ENCODE data around the gene ACYP2. TPM values are rescaled to one million over a fixed set of nuclear protein-coding genes. Genes with fewer than 3 reads are reported as not detected.

ACYP2 gene
- total and polyA plus RNA-seq, 12 donors, result 36.9 to 101 (median 53.1) TPM

DNA sequence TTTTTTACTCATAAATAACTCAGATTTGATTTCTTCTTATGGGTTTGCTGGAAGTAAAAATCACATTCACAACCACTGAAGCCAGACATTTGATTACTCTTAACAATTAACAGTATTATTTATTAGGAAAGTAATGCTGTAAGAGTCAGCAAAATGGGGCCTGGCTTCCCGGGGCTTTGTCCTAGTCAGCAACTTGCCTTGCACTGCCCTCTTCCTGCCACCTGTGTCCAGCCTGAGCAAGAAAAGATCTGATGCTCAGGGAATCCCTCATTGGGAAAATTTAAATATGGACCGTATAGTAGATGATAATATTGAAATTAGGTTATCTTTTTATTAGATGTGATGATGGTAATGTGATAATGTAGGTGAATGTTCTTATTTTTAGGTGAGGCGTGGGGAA is 30.8 kb upstream of the ACYP2 start:
- WGBS, 4 donors, result 53 to 70% (median 67%) methylated on average over 3 of the region's 3 CpGs

DNA sequence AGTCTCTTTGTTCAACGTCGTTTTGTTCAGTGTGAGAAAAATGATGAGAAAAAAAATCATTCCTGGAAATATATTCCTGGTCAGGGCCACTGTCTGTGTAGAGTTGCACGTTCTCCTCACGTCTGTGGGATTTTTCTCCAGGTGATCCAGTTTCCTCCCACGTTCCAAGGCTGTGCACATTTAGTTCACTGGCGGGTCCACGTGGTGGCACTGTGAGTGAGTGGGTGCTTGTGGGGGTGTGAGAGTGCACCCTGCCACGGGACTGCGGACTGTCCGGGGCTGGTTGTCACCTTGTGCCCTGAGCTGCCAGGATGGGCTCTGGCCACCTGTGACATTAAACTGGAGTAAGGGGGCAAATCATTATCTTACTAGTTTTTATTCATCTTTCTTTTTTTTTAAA is 30.3 kb upstream of the ACYP2 start:
- TF ChIP-seq POLR2A (IDR thresholded peaks at IDR 0.05), result no peak
- TF ChIP-seq, protein P1, sequence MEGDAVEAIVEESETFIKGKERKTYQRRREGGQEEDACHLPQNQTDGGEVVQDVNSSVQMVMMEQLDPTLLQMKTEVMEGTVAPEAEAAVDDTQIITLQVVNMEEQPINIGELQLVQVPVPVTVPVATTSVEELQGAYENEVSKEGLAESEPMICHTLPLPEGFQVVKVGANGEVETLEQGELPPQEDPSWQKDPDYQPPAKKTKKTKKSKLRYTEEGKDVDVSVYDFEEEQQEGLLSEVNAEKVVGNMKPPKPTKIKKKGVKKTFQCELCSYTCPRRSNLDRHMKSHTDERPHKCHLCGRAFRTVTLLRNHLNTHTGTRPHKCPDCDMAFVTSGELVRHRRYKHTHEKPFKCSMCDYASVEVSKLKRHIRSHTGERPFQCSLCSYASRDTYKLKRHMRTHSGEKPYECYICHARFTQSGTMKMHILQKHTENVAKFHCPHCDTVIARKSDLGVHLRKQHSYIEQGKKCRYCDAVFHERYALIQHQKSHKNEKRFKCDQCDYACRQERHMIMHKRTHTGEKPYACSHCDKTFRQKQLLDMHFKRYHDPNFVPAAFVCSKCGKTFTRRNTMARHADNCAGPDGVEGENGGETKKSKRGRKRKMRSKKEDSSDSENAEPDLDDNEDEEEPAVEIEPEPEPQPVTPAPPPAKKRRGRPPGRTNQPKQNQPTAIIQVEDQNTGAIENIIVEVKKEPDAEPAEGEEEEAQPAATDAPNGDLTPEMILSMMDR (IDR thresholded peaks at IDR 0.05), result no peak

More for the DNA sequence above, 30.8 kb upstream of the ACYP2 start:
- peaks cover 0 to 13% of the 10 kb centered on the region in 2 donors for H3K4me1 ChIP-seq (replicated peaks in 1 of 2)
- no peak overlapping the region for H3K27ac ChIP-seq
- no peaks in the 10 kb centered on the region for H3K27me3 ChIP-seq
- H3K4me3 ChIP-seq, result no peak overlapping the region
- H3K9me3 ChIP-seq (replicated peaks in 1 of 3), result no peaks in the 10 kb centered on the region
- H3K36me3 ChIP-seq (replicated peaks in 1 of 2), result no peaks in the 10 kb centered on the region
- intact Hi-C loops (cut with DNase I), result loop anchor here in 1 of 2 donors (10.0 kb wide), 1 partner anchor 120 kb away; no protein-coding TSS in a partner anchor
- TF ChIP-seq POLR2A (IDR thresholded peaks at IDR 0.05), result no peak
- TF ChIP-seq, protein P1 (IDR thresholded peaks at IDR 0.05), result peak in 3 of 6 experiments; percentile 15 to 29 (median 24)
- DNase-seq, result peak in 3 of 7 donors; percentile 23 to 34 (median 27)

DNA sequence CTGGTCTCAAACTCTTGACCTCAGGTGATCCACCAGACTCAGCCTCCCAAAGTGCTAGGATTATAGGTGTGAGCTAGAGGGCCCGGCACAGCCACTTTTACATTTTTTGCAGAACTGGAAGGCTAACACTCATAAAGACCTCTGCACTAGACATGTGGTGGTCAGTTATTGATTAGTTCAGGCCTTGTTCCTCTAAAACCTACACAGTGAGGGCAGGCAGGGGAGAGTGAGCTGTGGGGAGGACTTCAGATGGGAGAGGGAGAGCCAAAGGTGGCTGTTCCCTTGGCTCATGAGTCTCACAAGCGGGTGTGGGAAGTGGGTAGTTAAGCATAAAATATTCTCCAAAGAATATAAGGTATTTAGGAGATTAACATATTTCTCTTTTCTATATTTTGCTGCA is 29.3 kb upstream of the ACYP2 start:
- Histone ChIP-seq H3K4me1 (replicated peaks in 1 of 2) (peaks cover 0 to 13% of the 10 kb centered on the region in 2 donors), H3K27me3 (no peaks in the 10 kb centered on the region), H3K36me3 (replicated peaks in 1 of 2) (no peaks in the 10 kb centered on the region), H3K4me3 (no peak overlapping the region), H3K9me3 (replicated peaks in 1 of 3) (no peaks in the 10 kb centered on the region), H3K27ac (no peak overlapping the region)
- 93 to 100% (median 98%) methylated on average over 2 of the region's 2 CpGs for WGBS, 4 donors
- DNase-seq, result no peak
- intact Hi-C loops (cut with DNase I), result loop anchor here in 1 of 2 donors (10.0 kb wide), 1 partner anchor 121 kb away; no protein-coding TSS in a partner anchor
- no peak for TF ChIP-seq POLR2A (IDR thresholded peaks at IDR 0.05)
- TF ChIP-seq, protein P1 (IDR thresholded peaks at IDR 0.05), result no peak

More for the DNA sequence above, 30.3 kb upstream of the ACYP2 start:
- no peaks in the 10 kb centered on the region for H3K36me3 ChIP-seq (replicated peaks in 1 of 2)
- H3K4me3 ChIP-seq, result no peak overlapping the region
- whole genome bisulfite sequencing, 4 donors, result 79 to 82% (median 82%) methylated on average over 10 of the region's 10 CpGs
- DNase-seq, result no peak
- H3K4me1 ChIP-seq (replicated peaks in 1 of 2), result peaks cover 0 to 13% of the 10 kb centered on the region in 2 donors
- H3K27me3 ChIP-seq, result no peaks in the 10 kb centered on the region
- H3K27ac ChIP-seq, result no peak overlapping the region
- H3K9me3 ChIP-seq (replicated peaks in 1 of 3), result no peaks in the 10 kb centered on the region
- intact Hi-C loops (cut with DNase I), result loop anchor here in 1 of 2 donors (10.0 kb wide), 1 partner anchor 120 kb away; no protein-coding TSS in a partner anchor

DNA sequence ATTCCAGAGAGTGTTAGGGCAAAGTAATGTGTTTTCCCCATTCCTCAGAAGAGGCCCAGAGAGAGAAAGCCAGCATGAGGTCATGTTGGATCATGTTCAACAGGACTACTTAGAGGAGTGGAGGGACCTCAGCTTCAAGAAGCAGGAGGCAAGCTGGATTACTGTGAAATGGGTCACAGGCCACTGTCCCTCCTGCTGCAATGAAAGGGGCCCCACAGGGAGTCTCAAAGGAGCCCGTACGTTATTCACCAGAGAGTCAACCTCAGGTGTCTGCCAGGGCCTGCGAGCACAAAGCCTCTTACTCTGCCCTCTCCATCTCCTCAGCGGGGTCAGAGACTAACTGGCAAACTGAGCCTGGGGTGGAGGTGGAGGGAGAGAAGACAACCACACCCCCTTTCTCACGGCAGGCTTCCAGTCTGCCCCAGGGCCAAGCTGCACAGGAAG is 27.2 kb upstream of the ACYP2 start:
- no peak for DNase-seq
- TF ChIP-seq, protein P1 (IDR thresholded peaks at IDR 0.05), result no peak
- TF ChIP-seq POLR2A (IDR thresholded peaks at IDR 0.05), result no peak
- H3K4me3 ChIP-seq, result no peak overlapping the region
- H3K27ac ChIP-seq, result no peak overlapping the region
- 58 to 93% (median 84%) methylated on average over 4 to 5 of the region's 5 CpGs for WGBS, 4 donors
- no peaks in the 10 kb centered on the region for H3K9me3 ChIP-seq (replicated peaks in 1 of 3)
- no peaks in the 10 kb centered on the region for H3K27me3 ChIP-seq
- peaks cover 0 to 13% of the 10 kb centered on the region in 2 donors for H3K4me1 ChIP-seq (replicated peaks in 1 of 2)
- H3K36me3 ChIP-seq (replicated peaks in 1 of 2), result no peaks in the 10 kb centered on the region
- intact Hi-C loops (cut with DNase I), result loop anchor here in 1 of 2 donors (10.0 kb wide), 1 partner anchor 123 kb away; no protein-coding TSS in a partner anchor
